ENCODE results near the gene CEP70.
"Not testable (repeated sequence)": the region's sequence is repeated elsewhere in the genome, so short reads cannot be mapped to it uniquely, and the experiment has no call there.

CEP70 gene

GRCh38 chr3:138591392-138591791 lies 2.7 kb downstream of the CEP70 start:
- DNase-seq: no peak

DNA sequence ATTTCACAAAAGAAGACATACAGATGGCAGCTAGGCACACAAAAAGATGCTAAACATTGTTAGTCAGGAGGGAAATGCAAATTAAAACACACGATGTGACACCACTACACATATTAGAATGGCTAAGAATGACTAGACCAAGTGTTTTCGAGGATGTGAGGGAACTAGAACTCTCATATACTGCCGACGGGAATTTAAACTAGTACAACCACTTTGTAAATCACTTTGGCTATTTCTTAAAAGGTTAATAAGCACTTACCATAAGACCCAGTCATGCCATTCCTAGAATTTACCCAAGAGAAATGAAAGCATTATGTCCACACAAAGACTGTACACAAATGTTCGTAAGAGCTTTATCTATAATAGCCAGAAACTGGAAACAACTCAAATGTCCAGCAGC lies 5.6 kb downstream of the CEP70 start:
- DNase-seq: no peak

DNA sequence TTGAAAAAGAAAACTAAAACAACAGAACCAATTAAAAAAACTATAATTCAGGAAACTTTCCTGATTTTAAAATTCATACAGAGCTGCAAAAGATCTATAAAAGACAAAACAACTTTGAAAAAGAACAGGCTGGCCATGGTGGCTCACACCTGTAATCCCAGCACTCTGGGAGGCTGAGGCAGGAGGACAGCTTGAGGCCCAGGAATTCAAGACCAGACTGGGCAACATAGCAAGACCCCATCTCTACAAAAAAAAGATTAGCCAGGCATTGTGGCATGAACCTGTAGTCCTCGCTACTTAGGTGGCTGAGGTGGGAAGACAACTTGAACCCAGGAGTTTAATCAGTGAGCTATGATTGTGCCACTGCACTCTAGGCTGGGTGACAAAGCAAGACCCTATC lies 6.7 kb downstream of the CEP70 start:
- DNase-seq: no peak

DNA sequence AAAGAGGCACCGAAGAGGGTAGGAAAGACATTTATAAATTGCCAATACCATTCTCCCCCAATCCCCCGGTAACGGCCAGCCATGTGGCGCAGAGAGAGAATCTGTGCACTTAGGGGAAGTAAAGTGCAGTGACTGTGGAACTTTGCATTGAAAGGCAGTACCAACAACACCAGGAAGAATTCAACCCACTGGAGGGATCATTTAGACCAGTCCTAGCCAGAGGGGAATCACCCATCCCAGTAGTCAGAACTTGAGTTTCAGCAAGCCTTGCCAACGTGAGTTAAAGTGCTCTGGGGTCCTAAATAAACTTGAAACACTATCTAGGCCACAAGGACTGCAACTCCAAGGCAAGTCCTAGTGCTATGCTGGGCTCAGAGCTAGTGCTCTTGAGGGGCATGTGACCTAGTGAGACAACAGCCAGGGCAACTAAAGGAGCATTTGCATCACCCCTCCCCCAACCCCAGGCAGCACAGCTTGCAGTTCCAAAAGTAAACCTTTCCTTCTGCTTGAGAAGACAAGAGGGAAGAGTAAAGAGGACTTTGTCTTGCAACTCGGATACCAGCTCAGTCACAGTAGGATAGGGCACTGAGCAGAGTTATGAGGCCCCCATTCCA lies 15.0 kb downstream of the CEP70 start:
- no peak for DNase-seq

- no peak for DNase-seq
These were observed 15.9 kb downstream of the CEP70 start for GRCh38 chr3:138578141-138578540.

DNA sequence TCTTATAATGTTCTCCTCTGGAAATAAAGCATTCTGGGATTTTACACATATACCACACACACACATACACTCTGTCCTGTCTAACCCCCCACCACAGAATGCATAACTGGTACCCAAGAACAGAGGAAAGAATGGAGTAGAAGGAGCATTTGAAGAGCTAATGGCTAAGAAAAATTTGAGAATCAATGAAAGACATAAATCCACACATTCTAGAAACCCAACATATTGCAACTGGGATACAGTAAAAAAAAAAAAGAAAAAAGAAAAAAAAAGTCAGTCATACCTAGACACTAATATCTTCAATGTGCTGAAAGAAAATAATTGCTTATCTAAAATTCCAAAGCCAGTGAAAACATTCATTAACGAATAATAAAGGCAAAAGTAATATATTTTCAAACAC lies 20.9 kb downstream of the CEP70 start:
- DNase-seq: no peak

GRCh38 chr3:138569624-138570023 lies 24.4 kb downstream of the CEP70 start:
- not testable (repeated sequence) for DNase-seq

DNA sequence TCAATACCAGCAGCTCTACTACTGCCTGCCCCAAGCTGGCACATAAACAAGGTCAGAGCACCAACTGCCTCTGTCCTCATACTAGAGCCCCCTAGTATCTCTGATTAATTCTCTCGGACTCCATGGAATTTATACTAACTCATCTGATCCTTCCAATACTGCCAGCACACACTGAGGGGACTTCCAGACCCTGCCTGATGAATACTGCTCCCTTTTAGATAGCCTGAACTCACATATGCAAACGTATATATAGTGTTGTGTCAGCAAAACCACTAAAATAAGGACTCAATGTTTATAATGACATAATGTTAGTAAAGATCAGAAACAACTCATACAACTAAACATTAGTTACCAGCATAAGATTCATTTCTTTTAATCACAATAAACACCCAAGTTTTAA lies 25.0 kb downstream of the CEP70 start:
- no peak for DNase-seq

- no peak for DNase-seq
These were observed 26.7 kb downstream of the CEP70 start for GRCh38 chr3:138567403-138567802.

- not testable (repeated sequence) for DNase-seq
These were observed 27.8 kb downstream of the CEP70 start for GRCh38 chr3:138566293-138566692.

- DNase-seq: not testable (repeated sequence)
These were observed 31.2 kb downstream of the CEP70 start for GRCh38 chr3:138562902-138563301.

DNA sequence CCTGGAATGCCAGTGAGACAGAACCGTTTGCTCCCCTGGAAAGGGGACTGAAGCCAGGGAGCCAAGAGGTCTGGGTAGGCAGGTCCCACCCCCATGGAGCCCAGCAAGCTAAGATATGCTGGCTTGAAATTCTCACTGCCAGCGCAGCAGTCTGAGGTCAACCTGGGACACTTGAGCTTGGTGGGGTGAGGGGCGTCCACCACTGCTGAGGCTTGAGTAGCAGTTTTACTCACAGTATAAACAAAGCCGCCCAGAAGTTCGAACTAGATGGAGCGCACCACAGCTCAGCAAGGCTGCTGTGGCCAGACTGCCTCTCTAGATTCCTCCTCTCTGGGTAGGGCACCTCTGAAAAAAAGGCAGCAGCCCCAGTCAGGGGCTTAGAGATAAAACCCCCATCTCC lies 33.6 kb downstream of the CEP70 start:
- DNase-seq: no peak

DNA sequence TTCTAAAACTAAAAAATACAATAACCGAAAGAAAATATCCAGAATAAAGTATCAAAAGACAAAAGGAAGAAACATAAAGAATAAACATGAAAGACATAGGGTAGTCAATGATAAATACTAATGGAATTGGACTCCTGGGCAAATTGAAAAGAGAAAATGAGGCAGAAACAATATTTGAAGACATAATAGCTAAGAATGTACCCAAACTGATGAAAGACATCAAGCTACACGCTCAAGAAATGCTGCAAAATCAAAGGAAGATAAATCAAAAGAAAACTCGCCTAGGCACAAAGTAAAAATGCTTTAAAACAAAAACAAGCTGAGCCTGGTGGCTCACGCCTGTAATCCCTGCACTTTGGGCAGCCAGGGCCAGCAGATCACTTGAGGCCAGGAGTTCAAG lies 34.9 kb downstream of the CEP70 start:
- no peak for DNase-seq

- DNase-seq: not testable (repeated sequence)
These were observed 39.3 kb downstream of the CEP70 start for GRCh38 chr3:138554775-138555174.

DNA sequence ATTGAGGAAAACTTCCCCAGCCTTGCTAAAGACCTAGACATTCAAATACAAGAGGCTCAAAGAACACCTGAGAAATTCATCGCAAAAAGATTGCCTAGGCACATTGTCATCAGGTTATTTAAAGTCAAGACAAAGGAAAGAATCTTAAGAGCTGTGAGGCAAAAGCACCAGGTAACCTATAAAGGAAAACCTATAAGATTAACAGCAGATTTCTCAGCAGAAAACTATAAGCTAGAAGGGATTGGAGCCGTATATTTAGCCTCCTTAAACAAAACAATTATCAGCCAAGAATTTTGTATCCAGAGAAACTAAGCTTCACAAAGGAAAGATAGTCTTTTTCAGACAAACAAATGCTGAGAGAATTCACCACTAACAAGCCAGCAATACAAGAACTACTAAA lies 43.1 kb downstream of the CEP70 start:
- DNase-seq: not testable (repeated sequence)

DNA sequence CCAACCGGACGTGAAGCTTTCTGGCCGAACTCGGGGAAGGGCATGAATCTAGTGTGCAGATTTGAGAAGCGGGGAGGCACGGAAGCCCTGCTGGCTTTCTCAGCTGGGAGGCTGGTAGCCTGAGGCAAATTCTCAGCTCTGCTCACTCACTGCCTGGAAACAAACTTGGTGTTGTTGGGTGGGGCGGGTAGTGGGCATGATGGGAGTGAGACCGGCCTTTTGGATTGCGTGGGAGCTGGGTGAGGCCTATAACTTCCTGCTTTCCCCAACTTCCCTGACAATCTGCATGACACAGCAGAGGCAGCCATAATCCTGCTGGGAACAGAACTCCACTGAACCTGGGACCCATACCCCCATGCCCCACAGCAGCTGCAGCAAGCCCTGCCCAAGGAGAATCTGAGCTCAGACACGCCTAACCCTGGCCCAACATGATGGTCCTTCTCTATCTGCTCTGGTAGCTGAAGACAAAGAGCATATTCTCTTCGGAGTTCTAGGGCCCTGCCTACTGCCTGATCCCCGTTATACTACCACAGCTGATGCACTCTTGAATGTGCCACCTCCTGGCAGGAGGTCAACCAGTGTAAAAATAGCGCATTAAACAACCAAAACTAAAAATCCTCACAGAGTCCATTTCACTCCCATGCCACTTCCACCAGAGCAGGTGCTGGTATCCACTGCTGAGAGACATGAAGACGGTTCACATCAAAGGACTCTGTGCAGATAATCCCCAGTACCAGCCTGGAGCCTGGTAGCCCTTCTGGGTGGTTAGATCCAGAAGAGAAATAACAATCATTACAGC lies 44.7 kb downstream of the CEP70 start:
- DNase-seq: no peak

DNA sequence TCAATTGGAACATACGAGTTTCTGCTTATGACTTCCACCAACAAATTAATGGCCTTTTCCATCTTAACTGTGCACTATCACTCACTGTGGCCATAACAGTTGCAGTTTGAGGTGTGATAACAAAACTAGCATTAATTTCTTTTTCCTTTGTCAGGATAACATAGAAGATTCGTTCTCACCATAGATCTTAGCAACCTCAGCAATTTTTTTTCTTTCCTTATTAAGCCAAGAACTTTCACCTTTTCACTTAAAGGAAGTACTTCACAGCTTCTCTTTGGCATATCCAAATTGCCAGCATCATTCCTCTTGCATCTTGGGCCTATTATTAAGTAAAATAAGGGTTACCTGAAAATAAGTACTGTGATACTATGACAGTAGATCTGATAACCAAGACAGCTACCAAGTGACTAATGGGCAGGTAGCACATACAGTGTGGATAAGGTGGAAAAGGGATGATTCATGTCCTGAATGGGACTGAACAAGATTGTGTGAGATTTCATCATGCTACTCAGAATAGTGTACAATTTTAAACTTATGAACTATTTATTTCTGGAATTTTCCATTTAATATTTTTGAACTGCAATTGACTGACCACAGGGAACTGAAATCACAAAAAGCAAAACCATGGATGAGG lies 46.6 kb downstream of the CEP70 start:
- DNase-seq: no peak

- no peak for DNase-seq
These were observed 49.5 kb downstream of the CEP70 start for GRCh38 chr3:138544546-138544945.

DNA sequence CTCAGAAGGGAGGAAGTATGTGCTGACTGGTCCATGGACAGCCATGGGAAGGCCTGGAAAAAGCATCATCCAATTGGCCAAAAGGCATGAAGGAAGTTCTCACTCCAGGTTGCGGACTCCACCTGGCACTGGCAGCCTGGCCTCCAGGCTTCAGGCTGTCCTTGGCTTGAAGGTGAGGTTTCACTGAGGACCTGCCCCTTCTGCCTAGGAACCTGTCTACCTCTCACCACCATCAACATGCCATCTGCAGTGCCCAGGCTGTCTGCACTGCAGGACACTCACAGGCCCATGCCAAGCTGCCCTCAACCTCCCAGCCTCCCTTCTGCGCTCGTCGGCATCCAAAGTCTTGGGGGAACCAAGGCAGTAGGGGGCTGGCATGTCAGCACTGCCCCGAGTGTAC lies 51.1 kb downstream of the CEP70 start:
- no peak for DNase-seq

- no peak for DNase-seq
These were observed 54.7 kb downstream of the CEP70 start for GRCh38 chr3:138539352-138539751.

GRCh38 chr3:138521445-138521844 lies 72.6 kb downstream of the CEP70 start:
- not testable (repeated sequence) for DNase-seq

DNA sequence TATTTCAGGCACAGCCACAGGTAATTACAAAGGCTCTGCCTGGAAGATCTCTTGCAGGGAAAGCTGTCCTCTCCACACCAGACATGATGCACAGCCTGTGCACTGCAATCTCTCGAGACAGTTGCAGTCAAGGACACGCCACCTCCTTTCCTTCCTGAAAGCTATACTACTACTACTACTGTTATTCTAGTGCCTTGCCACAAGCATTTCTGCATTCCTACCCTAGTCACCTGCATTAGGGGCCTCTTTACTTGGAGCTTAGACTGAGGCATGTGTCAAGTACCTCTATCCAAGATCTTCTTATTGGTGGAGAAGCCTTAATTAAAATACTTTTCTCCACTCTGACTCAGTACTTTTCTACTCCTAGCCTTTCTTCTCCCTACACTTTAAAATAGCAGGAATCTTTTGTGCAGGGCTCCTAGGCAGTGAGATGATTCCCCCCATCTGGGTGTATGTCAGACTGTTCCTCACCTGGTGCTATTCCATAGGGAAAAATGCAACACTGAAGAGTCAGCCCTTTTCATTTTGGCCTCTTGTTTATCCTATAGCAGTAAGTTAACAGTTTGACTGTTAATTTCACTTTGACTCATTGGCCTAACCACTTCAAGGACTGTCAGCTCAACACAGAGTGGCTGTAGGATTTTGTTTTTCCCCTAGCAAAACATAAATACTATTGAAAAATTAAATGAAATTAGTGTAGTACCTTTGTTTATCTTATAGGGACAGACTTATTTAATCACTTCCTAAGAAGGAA lies 80.8 kb downstream of the CEP70 start:
- DNase-seq: no peak

DNA sequence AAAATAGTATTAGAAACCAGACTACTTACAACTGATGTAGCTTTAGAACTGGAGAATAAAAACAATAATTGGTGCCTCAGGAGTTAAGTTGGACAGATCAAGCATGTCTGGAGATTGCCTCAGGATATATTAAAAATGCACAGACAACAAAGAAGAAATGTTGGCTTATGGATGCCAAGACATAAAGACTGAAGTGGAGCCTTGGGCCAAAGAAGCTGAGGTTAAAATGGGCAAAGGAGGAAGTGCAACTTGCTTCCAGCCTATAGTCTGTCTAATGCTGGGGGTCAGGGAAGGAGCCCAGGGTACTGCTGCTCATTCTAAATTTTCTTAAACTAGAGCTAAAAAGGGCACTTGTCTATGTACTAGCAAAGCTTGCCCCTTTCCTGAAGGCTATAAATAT lies 82.1 kb downstream of the CEP70 start:
- DNase-seq: no peak

DNA sequence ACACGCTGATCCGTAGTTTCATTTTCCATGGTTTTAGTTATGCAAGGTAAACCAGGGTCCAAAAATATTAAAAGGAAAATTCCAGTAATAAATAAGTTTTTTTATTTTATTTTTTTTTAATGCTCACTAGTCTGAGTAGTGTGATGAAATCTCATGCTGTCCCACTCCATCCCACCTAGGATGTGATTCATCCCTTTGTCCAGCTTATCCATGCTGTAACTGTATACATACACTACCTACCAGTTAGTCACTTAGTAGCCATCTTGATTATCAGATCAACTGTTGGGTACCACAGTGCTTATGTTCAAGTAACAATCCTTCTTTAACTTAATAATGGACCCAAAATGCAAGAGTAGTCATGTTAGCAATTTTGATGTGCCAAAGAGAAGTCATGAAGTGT lies 84.5 kb downstream of the CEP70 start:
- no peak for DNase-seq
